AG04450 (cell line): Measurements from ENCODE around the gene PDSS2. TPM values are rescaled to one million over a fixed set of nuclear protein-coding genes. Genes with fewer than 3 reads are reported as not detected.
"Not testable (repeated sequence)": the region's sequence is repeated elsewhere in the genome, so short reads cannot be mapped to it uniquely, and the experiment has no call there.

Source experiments
- CTCF ChIA-PET: fragments of 300-600, 350-600 bp; formaldehyde crosslinking; extraction: SDS; loops from one replicate; lab custom pipeline; 2022; ENCODE audit warnings: antibody characterized with exemption, inconsistent platforms; lab: Charles Lee
- POLR2A ChIA-PET: fragments of 350-600 bp; formaldehyde crosslinking; extraction: SDS; loops from one replicate; lab custom pipeline; 2021; ENCODE audit warnings: antibody characterized with exemption, inconsistent platforms; lab: Yijun Ruan, JAX
- DNase-seq: peaks from one replicate; pipeline ENCODE4 v3.0.0-alpha.2; 2011; ENCODE audit warnings: low read depth, low spot score
- H3K27ac ChIP-seq: one replicate; pipeline ENCODE4 v1.5.1; 2012; ENCODE audit warnings: low read depth, low read length, control low read depth
- H3K27me3 ChIP-seq: one replicate; pipeline ENCODE4 v1.6.0; 2012; ENCODE audit warnings: low read length; ENCODE audit not compliant: control insufficient read depth, insufficient read depth
- H3K4me3 ChIP-seq: 2 replicates; pipeline ENCODE4 v1.5.1; 2011; ENCODE audit warnings: mild to moderate bottlenecking, low read depth, low read length, control low read depth
- H3K9me3 ChIP-seq: 2 replicates; pipeline ENCODE4 v1.5.1; 2012; ENCODE audit warnings: low read length; ENCODE audit not compliant: control insufficient read depth, insufficient read depth
- CTCF ChIP-seq: IDR thresholded peaks from 2 replicates; pipeline ENCODE4 v1.5.1; 2011; ENCODE audit warnings: low read depth, low read length, control low read depth, inconsistent platforms
- polyA plus RNA-seq: library from polyadenylated mRNA; depleted of rRNA; stranded (reverse); fragments of >200 nt; gene quantifications from 2 replicates; pipeline ENCODE4 v1.2.3, GENCODE V29; 2011

The PDSS2 gene
- polyA plus RNA-seq, 1 experiment = 19.1 TPM

GRCh38 chr6:107179004-107179403 is 280.4 kb downstream of the PDSS2 start:
- H3K9me3 ChIP-seq = no peaks in the 10 kb centered on the region
- ChIA-PET POLR2A (no interaction called here), CTCF (interaction anchor here (0.6 to 0.9 kb wide), 4 partner anchors 139 to 1782 kb away, joined by 3 to 4 read pairs (median 3); no protein-coding TSS in a partner anchor)
- no peak overlapping the region for H3K27ac ChIP-seq
- no peak overlapping the region for H3K4me3 ChIP-seq
- no peaks in the 10 kb centered on the region for H3K27me3 ChIP-seq
- TF ChIP-seq CTCF = peak; percentile 25; the same call in 1 of the 2 replicates
- no peak for DNase-seq

- CTCF ChIA-PET = no interaction called here
Measured at GRCh38 chr6:107173779-107174178, 285.6 kb downstream of the PDSS2 start.

GRCh38 chr6:107171513-107171912 is 287.9 kb downstream of the PDSS2 start:
- no peak for DNase-seq
- Histone ChIP-seq H3K27me3 (no peaks in the 10 kb centered on the region), H3K4me3 (no peak overlapping the region), H3K9me3 (no peaks in the 10 kb centered on the region; the same call in 1 of the 2 replicates), H3K27ac (no peak overlapping the region)
- POLR2A ChIA-PET = no interaction called here
- no peak for TF ChIP-seq CTCF
- CTCF ChIA-PET = no interaction called here

More at GRCh38 chr6:107173779-107174178, 285.6 kb downstream of the PDSS2 start:
- Histone ChIP-seq H3K9me3 (no peaks in the 10 kb centered on the region; the same call in 1 of the 2 replicates), H3K4me3 (no peak overlapping the region), H3K27ac (no peak overlapping the region), H3K27me3 (no peaks in the 10 kb centered on the region)
- no peak for DNase-seq
- POLR2A ChIA-PET = no interaction called here
- TF ChIP-seq CTCF = no peak

GRCh38 chr6:107164299-107164698 is 295.1 kb downstream of the PDSS2 start:
- H3K27ac ChIP-seq, DNase-seq, H3K9me3 ChIP-seq, POLR2A ChIA-PET, CTCF ChIA-PET, H3K27me3 ChIP-seq, H3K4me3 ChIP-seq: not testable (repeated sequence)

- DNase-seq = no peak
- ChIA-PET CTCF (no interaction called here), POLR2A (interaction anchor here (0.6 kb wide), 1 partner anchor 25 kb away, joined by 3 read pairs; no protein-coding TSS in a partner anchor)
- no peaks in the 10 kb centered on the region for H3K9me3 ChIP-seq
- no peak overlapping the region for H3K4me3 ChIP-seq
- no peak overlapping the region for H3K27ac ChIP-seq
- TF ChIP-seq CTCF = no peak
- no peaks in the 10 kb centered on the region for H3K27me3 ChIP-seq
Measured at GRCh38 chr6:107161521-107161920, 297.8 kb downstream of the PDSS2 start.

- Histone ChIP-seq H3K27me3 (no peaks in the 10 kb centered on the region), H3K27ac (no peak overlapping the region), H3K4me3 (no peak overlapping the region), H3K9me3 (no peaks in the 10 kb centered on the region)
- POLR2A ChIA-PET = no interaction called here
- DNase-seq = no peak
- TF ChIP-seq CTCF = no peak
- CTCF ChIA-PET = interaction anchor here (0.6 to 1.2 kb wide), 2 partner anchors 24 to 43 kb away, joined by 3 read pairs; no protein-coding TSS in a partner anchor
Measured at GRCh38 chr6:107156617-107157016, 302.7 kb downstream of the PDSS2 start.
